HL-60 (cell line): ENCODE results near the gene TBC1D22A.

ENCODE experiments used
- DNase-seq, 2 experiments: peaks; one replicate each; pipeline ENCODE4 v3.0.0-alpha.2; 2010 to 2020; ENCODE audit warnings: low read depth in 1 of 2, low spot score in 1 of 2
- H3K27ac ChIP-seq: fragments of 250-450 bp; sonication (Bioruptor Pico); replicated peaks from 2 replicates; pipeline ENCODE4 v1.5.1; 2020; ENCODE audit warnings: mild to moderate bottlenecking, moderate library complexity
- H3K27me3 ChIP-seq: fragments of 250-450 bp; sonication (Bioruptor Pico); 2 replicates; pipeline ENCODE4 v1.5.1; 2021; ENCODE audit warnings: mild to moderate bottlenecking, moderate library complexity; ENCODE audit not compliant: insufficient read depth, poor library complexity, severe bottlenecking
- H3K4me3 ChIP-seq: replicated peaks from 2 replicates; pipeline ENCODE4 v1.5.1; 2011; ENCODE audit warnings: mild to moderate bottlenecking, control low read depth, low read length; ENCODE audit not compliant: insufficient read depth
- GABPA ChIP-seq: IDR thresholded peaks from 2 replicates; pipeline ENCODE4 v1.6.1; 2012; ENCODE audit warnings: low read depth
- POLR2AphosphoS5 ChIP-seq: IDR thresholded peaks from 2 replicates; pipeline ENCODE4 v1.6.1; 2012; ENCODE audit warnings: low read depth
- SPI1 ChIP-seq: IDR thresholded peaks from 2 replicates; pipeline ENCODE4 v1.6.1; 2012; ENCODE audit warnings: low read depth, mild to moderate bottlenecking, borderline replicate concordance
- TF ChIP-seq, protein P1 (sequence below): IDR thresholded peaks from one replicate; pipeline ENCODE4 v1.5.1; 2011; ENCODE audit warnings: low read length, control low read depth, inconsistent platforms; ENCODE audit not compliant: insufficient read depth
- TF ChIP-seq, protein P2 (sequence below): IDR thresholded peaks from 2 replicates; pipeline ENCODE4 v1.6.1; 2012; ENCODE audit warnings: low read depth; ENCODE audit not compliant: insufficient replicate concordance

The TBC1D22A gene

DNA sequence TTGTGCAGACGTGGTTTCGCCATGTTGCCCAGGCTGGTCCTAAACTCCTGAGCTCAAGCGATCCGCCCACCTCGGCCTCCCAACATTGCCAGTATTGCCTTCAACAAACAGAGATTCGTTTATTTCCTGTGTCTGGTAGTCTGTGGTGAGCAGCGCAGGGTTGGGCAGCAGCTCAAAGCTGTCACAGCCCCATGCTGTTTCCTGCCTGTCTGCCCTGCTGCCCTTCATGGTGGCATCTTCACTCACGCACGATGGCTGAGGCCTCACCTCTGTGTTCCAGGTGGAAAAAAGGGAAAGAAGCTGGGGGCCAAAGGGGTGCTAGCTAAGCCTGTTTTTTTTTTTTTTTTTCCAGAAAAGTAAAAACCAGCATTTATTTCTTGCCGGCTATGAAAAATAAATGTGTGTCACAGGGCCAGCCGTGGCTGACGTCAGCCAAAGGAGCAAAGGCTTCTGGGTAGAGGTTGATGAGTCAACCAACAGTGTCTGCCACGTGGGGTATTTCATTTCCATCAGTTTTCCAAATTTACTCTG, 28.8 kb downstream of the TBC1D22A start:
- Histone ChIP-seq H3K4me3 (peak overlapping the region; percentile 38), H3K27me3 (no peaks in the 10 kb centered on the region), H3K27ac (peak overlapping the region; percentile 52)
- DNase-seq, result peak in 1 of 2 experiments; percentile 81
- peak; percentile 77; the same call in 1 of the 2 replicates for TF ChIP-seq POLR2AphosphoS5
- TF ChIP-seq, protein P1, sequence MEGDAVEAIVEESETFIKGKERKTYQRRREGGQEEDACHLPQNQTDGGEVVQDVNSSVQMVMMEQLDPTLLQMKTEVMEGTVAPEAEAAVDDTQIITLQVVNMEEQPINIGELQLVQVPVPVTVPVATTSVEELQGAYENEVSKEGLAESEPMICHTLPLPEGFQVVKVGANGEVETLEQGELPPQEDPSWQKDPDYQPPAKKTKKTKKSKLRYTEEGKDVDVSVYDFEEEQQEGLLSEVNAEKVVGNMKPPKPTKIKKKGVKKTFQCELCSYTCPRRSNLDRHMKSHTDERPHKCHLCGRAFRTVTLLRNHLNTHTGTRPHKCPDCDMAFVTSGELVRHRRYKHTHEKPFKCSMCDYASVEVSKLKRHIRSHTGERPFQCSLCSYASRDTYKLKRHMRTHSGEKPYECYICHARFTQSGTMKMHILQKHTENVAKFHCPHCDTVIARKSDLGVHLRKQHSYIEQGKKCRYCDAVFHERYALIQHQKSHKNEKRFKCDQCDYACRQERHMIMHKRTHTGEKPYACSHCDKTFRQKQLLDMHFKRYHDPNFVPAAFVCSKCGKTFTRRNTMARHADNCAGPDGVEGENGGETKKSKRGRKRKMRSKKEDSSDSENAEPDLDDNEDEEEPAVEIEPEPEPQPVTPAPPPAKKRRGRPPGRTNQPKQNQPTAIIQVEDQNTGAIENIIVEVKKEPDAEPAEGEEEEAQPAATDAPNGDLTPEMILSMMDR, result no peak

DNA sequence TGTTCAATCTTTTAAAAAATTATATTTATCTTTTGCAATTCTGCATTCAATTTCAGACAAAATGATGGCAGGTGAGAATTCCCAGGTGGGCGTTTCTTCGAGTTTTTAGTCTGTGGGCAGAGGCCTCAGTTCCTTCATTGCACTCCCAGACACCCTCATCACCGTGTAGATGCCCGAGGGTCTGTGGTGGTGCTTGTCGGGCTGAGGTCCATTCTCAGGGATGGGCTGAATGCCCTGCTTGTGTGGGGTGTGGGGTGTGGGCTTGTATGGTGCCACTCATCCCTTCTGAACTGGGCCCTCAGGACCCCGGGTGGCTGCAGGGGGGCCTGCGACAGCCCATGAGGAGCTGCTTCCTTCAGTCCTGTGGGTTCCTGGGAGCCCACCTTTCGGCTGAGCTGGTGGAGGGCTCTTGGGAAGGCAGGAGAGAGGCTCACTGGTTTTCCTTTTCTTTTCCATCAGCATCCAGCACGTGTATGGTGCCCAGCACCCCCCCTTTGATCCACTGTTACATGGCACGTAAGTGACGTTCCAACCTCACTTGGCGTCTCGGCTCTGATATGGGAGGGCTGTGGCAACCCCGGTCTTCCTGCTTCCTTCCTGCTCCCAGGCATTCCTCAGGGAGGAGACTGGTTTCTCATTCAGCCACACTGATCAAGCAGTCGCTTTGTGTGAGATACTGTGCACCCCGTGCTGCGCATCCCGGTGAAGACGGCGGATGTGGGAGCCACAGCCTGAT, 29.8 kb downstream of the TBC1D22A start:
- no peak for TF ChIP-seq SPI1
- TF ChIP-seq, protein P2, sequence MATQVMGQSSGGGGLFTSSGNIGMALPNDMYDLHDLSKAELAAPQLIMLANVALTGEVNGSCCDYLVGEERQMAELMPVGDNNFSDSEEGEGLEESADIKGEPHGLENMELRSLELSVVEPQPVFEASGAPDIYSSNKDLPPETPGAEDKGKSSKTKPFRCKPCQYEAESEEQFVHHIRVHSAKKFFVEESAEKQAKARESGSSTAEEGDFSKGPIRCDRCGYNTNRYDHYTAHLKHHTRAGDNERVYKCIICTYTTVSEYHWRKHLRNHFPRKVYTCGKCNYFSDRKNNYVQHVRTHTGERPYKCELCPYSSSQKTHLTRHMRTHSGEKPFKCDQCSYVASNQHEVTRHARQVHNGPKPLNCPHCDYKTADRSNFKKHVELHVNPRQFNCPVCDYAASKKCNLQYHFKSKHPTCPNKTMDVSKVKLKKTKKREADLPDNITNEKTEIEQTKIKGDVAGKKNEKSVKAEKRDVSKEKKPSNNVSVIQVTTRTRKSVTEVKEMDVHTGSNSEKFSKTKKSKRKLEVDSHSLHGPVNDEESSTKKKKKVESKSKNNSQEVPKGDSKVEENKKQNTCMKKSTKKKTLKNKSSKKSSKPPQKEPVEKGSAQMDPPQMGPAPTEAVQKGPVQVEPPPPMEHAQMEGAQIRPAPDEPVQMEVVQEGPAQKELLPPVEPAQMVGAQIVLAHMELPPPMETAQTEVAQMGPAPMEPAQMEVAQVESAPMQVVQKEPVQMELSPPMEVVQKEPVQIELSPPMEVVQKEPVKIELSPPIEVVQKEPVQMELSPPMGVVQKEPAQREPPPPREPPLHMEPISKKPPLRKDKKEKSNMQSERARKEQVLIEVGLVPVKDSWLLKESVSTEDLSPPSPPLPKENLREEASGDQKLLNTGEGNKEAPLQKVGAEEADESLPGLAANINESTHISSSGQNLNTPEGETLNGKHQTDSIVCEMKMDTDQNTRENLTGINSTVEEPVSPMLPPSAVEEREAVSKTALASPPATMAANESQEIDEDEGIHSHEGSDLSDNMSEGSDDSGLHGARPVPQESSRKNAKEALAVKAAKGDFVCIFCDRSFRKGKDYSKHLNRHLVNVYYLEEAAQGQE, result no peak
- TF ChIP-seq, protein P1, result no peak
- TF ChIP-seq POLR2AphosphoS5, result no peak
- TF ChIP-seq GABPA, result no peak
- peak overlapping the region; percentile 52 for H3K27ac ChIP-seq
- H3K27me3 ChIP-seq, result no peaks in the 10 kb centered on the region
- DNase-seq, result no peak
- H3K4me3 ChIP-seq, result no peak overlapping the region

DNA sequence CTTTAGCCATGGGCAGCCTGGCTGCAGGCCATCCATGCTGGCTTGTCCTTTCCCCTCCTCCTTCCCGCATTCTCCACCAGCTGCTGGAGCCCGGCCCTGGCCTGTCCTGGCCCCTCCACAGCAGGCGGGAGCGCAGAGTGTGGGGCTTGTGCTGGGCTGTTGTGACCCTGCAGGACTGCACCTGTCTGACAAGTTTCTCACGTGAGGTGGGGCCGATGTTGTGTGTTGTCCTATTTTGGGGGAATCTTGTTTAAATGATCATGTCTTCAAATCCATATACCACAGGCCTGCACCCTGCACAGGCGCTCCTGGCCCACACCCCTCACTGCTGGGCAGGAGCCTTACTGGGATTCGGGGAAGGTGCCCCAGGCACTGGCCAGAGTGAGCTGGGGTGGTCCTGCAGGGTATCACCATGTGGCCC, 30.4 kb downstream of the TBC1D22A start:
- no peak overlapping the region for H3K27ac ChIP-seq
- H3K27me3 ChIP-seq, result no peaks in the 10 kb centered on the region
- TF ChIP-seq POLR2AphosphoS5, result no peak
- no peak for TF ChIP-seq SPI1
- no peak for TF ChIP-seq GABPA
- TF ChIP-seq, protein P1, result no peak
- no peak overlapping the region for H3K4me3 ChIP-seq
- DNase-seq, result no peak

DNA sequence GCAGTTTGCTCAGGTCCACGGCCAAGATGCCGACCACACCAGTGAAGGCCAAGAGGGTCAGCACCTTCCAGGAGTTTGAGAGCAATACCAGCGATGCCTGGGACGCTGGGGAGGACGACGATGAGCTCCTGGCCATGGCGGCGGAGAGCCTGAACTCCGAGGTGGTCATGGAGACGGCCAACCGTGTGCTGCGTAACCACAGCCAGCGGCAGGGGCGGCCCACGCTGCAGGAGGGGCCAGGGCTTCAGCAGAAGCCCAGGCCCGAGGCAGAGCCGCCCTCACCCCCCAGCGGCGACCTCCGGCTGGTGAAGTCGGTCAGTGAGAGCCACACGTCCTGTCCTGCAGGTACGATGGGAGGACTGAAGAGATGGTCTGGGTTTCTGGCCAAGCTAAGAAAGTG, 31.0 kb downstream of the TBC1D22A start:
- no peaks in the 10 kb centered on the region for H3K27me3 ChIP-seq
- H3K27ac ChIP-seq, result no peak overlapping the region
- TF ChIP-seq, protein P1, result no peak
- no peak for TF ChIP-seq GABPA
- TF ChIP-seq SPI1, result no peak
- TF ChIP-seq POLR2AphosphoS5, result no peak
- TF ChIP-seq, protein P2, result no peak
- DNase-seq, result no peak
- no peak overlapping the region for H3K4me3 ChIP-seq
